Measurements from ENCODE around the gene ARNT2. TPM values are rescaled to one million over a fixed set of nuclear protein-coding genes. Genes with fewer than 3 reads are reported as not detected.

ARNT2 gene
- total and polyA plus RNA-seq, 5 donors from 2014 or later = not detected

GRCh38 chr15:80462111-80462510 lies 57.9 kb downstream of the ARNT2 start:
- Mint-ChIP-seq H3K27ac (no peak overlapping the region), H3K4me1 (no peaks in the 10 kb centered on the region), H3K27me3 (peaks cover 10% of the 10 kb centered on the region), H3K4me3 (no peak overlapping the region), H3K36me3 (no peaks in the 10 kb centered on the region), H3K9me3 (peaks cover 0 to 2% (median 0%) of the 10 kb centered on the region in 7 donors)
- no peak for ATAC-seq (ENCODE audit: low read depth in 2 of 2)
- Histone ChIP-seq H3K4me3 (ENCODE audit: low read depth, low read length) (no peak overlapping the region), H3K9me3 (ENCODE audit: control insufficient read depth in 2 of 2, low read length in 2 of 2) (no peaks in the 10 kb centered on the region), H3K27me3 (ENCODE audit: control insufficient read depth, insufficient read depth, low read length) (no peaks in the 10 kb centered on the region), H3K27ac (ENCODE audit: insufficient read depth, low read length, poor library complexity, severe bottlenecking) (no peak overlapping the region), H3K4me1 (ENCODE audit: control insufficient read depth, insufficient read depth, low read length, poor library complexity, severe bottlenecking) (no peaks in the 10 kb centered on the region), H3K36me3 (ENCODE audit: control insufficient read depth, insufficient read depth, low read length) (no peaks in the 10 kb centered on the region)
- DNase-seq = no peak

GRCh38 chr15:80462836-80463512 lies 58.8 kb downstream of the ARNT2 start:
- Mint-ChIP-seq H3K4me3 (no peak overlapping the region), H3K4me1 (no peaks in the 10 kb centered on the region), H3K9me3 (peaks cover 0 to 2% (median 0%) of the 10 kb centered on the region in 7 donors), H3K27me3 (peaks cover 11% of the 10 kb centered on the region), H3K36me3 (no peaks in the 10 kb centered on the region), H3K27ac (no peak overlapping the region)
- H3K4me1 ChIP-seq (ENCODE audit: control insufficient read depth, insufficient read depth, low read length, poor library complexity, severe bottlenecking) = no peaks in the 10 kb centered on the region
- ATAC-seq (ENCODE audit: low read depth in 2 of 2) = no peak
- H3K27ac ChIP-seq (ENCODE audit: insufficient read depth, low read length, poor library complexity, severe bottlenecking) = no peak overlapping the region
- no peak for DNase-seq
- no peaks in the 10 kb centered on the region for H3K36me3 ChIP-seq (ENCODE audit: control insufficient read depth, insufficient read depth, low read length)
- no peak overlapping the region for H3K4me3 ChIP-seq (ENCODE audit: low read depth, low read length)
- no peaks in the 10 kb centered on the region for H3K27me3 ChIP-seq (ENCODE audit: control insufficient read depth, insufficient read depth, low read length)
- no peaks in the 10 kb centered on the region for H3K9me3 ChIP-seq (ENCODE audit: control insufficient read depth in 2 of 2, low read length in 2 of 2)

- ATAC-seq (ENCODE audit: low read depth in 2 of 2) = no peak
- H3K27me3 ChIP-seq (ENCODE audit: control insufficient read depth, insufficient read depth, low read length) = no peaks in the 10 kb centered on the region
- DNase-seq = no peak
- no peaks in the 10 kb centered on the region for H3K9me3 ChIP-seq (ENCODE audit: control insufficient read depth in 2 of 2, low read length in 2 of 2)
- Mint-ChIP-seq H3K27me3 (peaks cover 16% of the 10 kb centered on the region), H3K9me3 (peaks cover 0 to 2% (median 0%) of the 10 kb centered on the region in 7 donors), H3K4me1 (no peaks in the 10 kb centered on the region), H3K36me3 (no peaks in the 10 kb centered on the region), H3K4me3 (no peak overlapping the region), H3K27ac (no peak overlapping the region)
- no peaks in the 10 kb centered on the region for H3K36me3 ChIP-seq (ENCODE audit: control insufficient read depth, insufficient read depth, low read length)
- no peak overlapping the region for H3K4me3 ChIP-seq (ENCODE audit: low read depth, low read length)
- no peaks in the 10 kb centered on the region for H3K4me1 ChIP-seq (ENCODE audit: control insufficient read depth, insufficient read depth, low read length, poor library complexity, severe bottlenecking)
- no peak overlapping the region for H3K27ac ChIP-seq (ENCODE audit: insufficient read depth, low read length, poor library complexity, severe bottlenecking)
Measured at GRCh38 chr15:80464951-80465625, 60.9 kb downstream of the ARNT2 start.

- Mint-ChIP-seq H3K36me3 (no peaks in the 10 kb centered on the region), H3K27me3 (peaks cover 16% of the 10 kb centered on the region), H3K9me3 (peaks cover 0 to 2% (median 0%) of the 10 kb centered on the region in 7 donors), H3K27ac (no peak overlapping the region), H3K4me3 (no peak overlapping the region), H3K4me1 (no peaks in the 10 kb centered on the region)
- Histone ChIP-seq H3K27ac (ENCODE audit: insufficient read depth, low read length, poor library complexity, severe bottlenecking) (no peak overlapping the region), H3K4me3 (ENCODE audit: low read depth, low read length) (no peak overlapping the region), H3K4me1 (ENCODE audit: control insufficient read depth, insufficient read depth, low read length, poor library complexity, severe bottlenecking) (no peaks in the 10 kb centered on the region), H3K36me3 (ENCODE audit: control insufficient read depth, insufficient read depth, low read length) (no peaks in the 10 kb centered on the region), H3K9me3 (ENCODE audit: control insufficient read depth in 2 of 2, low read length in 2 of 2) (no peaks in the 10 kb centered on the region), H3K27me3 (ENCODE audit: control insufficient read depth, insufficient read depth, low read length) (no peaks in the 10 kb centered on the region)
- no peak for DNase-seq
- no peak for ATAC-seq (ENCODE audit: low read depth in 2 of 2)
Measured at GRCh38 chr15:80465626-80466005, 61.4 kb downstream of the ARNT2 start.

GRCh38 chr15:80466543-80466942 lies 62.4 kb downstream of the ARNT2 start:
- H3K4me3 Mint-ChIP-seq = no peak overlapping the region

GRCh38 chr15:80467311-80467714 lies 63.1 kb downstream of the ARNT2 start:
- no peaks in the 10 kb centered on the region for H3K4me1 Mint-ChIP-seq
- no peak for ATAC-seq (ENCODE audit: low read depth in 2 of 2)
- Histone ChIP-seq H3K36me3 (ENCODE audit: control insufficient read depth, insufficient read depth, low read length) (no peaks in the 10 kb centered on the region), H3K4me3 (ENCODE audit: low read depth, low read length) (no peak overlapping the region), H3K27ac (ENCODE audit: insufficient read depth, low read length, poor library complexity, severe bottlenecking) (no peak overlapping the region), H3K9me3 (ENCODE audit: control insufficient read depth in 2 of 2, low read length in 2 of 2) (no peaks in the 10 kb centered on the region), H3K27me3 (ENCODE audit: control insufficient read depth, insufficient read depth, low read length) (peaks cover 2% of the 10 kb centered on the region), H3K4me1 (ENCODE audit: control insufficient read depth, insufficient read depth, low read length, poor library complexity, severe bottlenecking) (no peaks in the 10 kb centered on the region)
- peaks cover 16% of the 10 kb centered on the region for H3K27me3 Mint-ChIP-seq
- H3K9me3 Mint-ChIP-seq = peaks cover 0 to 4% (median 0%) of the 10 kb centered on the region in 7 donors
- no peak overlapping the region for H3K27ac Mint-ChIP-seq
- no peak overlapping the region for H3K4me3 Mint-ChIP-seq
- H3K36me3 Mint-ChIP-seq = no peaks in the 10 kb centered on the region
- no peak for DNase-seq

More at GRCh38 chr15:80466543-80466942, 62.4 kb downstream of the ARNT2 start:
- Mint-ChIP-seq H3K9me3 (no peaks in the 10 kb centered on the region), H3K27ac (no peak overlapping the region), H3K4me1 (no peaks in the 10 kb centered on the region), H3K36me3 (no peaks in the 10 kb centered on the region), H3K27me3 (peaks cover 16% of the 10 kb centered on the region)
- H3K27me3 ChIP-seq (ENCODE audit: control insufficient read depth, insufficient read depth, low read length) = no peaks in the 10 kb centered on the region
- DNase-seq = no peak
- H3K36me3 ChIP-seq (ENCODE audit: control insufficient read depth, insufficient read depth, low read length) = no peaks in the 10 kb centered on the region
- no peak for ATAC-seq (ENCODE audit: low read depth in 2 of 2)
- no peaks in the 10 kb centered on the region for H3K9me3 ChIP-seq (ENCODE audit: control insufficient read depth in 2 of 2, low read length in 2 of 2)
- no peak overlapping the region for H3K4me3 ChIP-seq (ENCODE audit: low read depth, low read length)
- no peaks in the 10 kb centered on the region for H3K4me1 ChIP-seq (ENCODE audit: control insufficient read depth, insufficient read depth, low read length, poor library complexity, severe bottlenecking)
- H3K27ac ChIP-seq (ENCODE audit: insufficient read depth, low read length, poor library complexity, severe bottlenecking) = no peak overlapping the region

GRCh38 chr15:80468796-80469195 lies 64.6 kb downstream of the ARNT2 start:
- no peaks in the 10 kb centered on the region for H3K36me3 ChIP-seq (ENCODE audit: control insufficient read depth, insufficient read depth, low read length)
- peaks cover 4% of the 10 kb centered on the region for H3K27me3 ChIP-seq (ENCODE audit: control insufficient read depth, insufficient read depth, low read length)
- H3K4me1 Mint-ChIP-seq = no peaks in the 10 kb centered on the region
- H3K4me3 Mint-ChIP-seq = no peak overlapping the region
- ATAC-seq (ENCODE audit: low read depth in 2 of 2) (no peak), DNase-seq (no peak)
- no peaks in the 10 kb centered on the region for H3K9me3 ChIP-seq (ENCODE audit: control insufficient read depth in 2 of 2, low read length in 2 of 2)
- H3K36me3 Mint-ChIP-seq = no peaks in the 10 kb centered on the region
- no peaks in the 10 kb centered on the region for H3K4me1 ChIP-seq (ENCODE audit: control insufficient read depth, insufficient read depth, low read length, poor library complexity, severe bottlenecking)
- H3K27ac Mint-ChIP-seq = peak overlapping the region in 1 of 3 donors; percentile 80
- no peak overlapping the region for H3K27ac ChIP-seq (ENCODE audit: insufficient read depth, low read length, poor library complexity, severe bottlenecking)
- peaks cover 16% of the 10 kb centered on the region for H3K27me3 Mint-ChIP-seq
- H3K4me3 ChIP-seq (ENCODE audit: low read depth, low read length) = no peak overlapping the region
- H3K9me3 Mint-ChIP-seq = peaks cover 0 to 5% (median 0%) of the 10 kb centered on the region in 7 donors

GRCh38 chr15:80471881-80472280 lies 67.7 kb downstream of the ARNT2 start:
- Mint-ChIP-seq H3K27ac (no peak overlapping the region), H3K4me1 (no peaks in the 10 kb centered on the region), H3K36me3 (no peaks in the 10 kb centered on the region), H3K9me3 (peaks cover 0 to 8% (median 1%) of the 10 kb centered on the region in 7 donors), H3K4me3 (no peak overlapping the region), H3K27me3 (peaks cover 11% of the 10 kb centered on the region)
- Histone ChIP-seq H3K4me3 (ENCODE audit: low read depth, low read length) (no peak overlapping the region), H3K36me3 (ENCODE audit: control insufficient read depth, insufficient read depth, low read length) (no peaks in the 10 kb centered on the region), H3K4me1 (ENCODE audit: control insufficient read depth, insufficient read depth, low read length, poor library complexity, severe bottlenecking) (no peaks in the 10 kb centered on the region), H3K9me3 (ENCODE audit: control insufficient read depth in 2 of 2, low read length in 2 of 2) (peaks cover 0 to 4% of the 10 kb centered on the region in 2 experiments), H3K27me3 (ENCODE audit: control insufficient read depth, insufficient read depth, low read length) (peaks cover 4% of the 10 kb centered on the region), H3K27ac (ENCODE audit: insufficient read depth, low read length, poor library complexity, severe bottlenecking) (no peak overlapping the region)
- no peak for DNase-seq
- no peak for ATAC-seq (ENCODE audit: low read depth in 2 of 2)
